CD4-positive, CD25-positive, alpha-beta regulatory T cell (primary cell): Measurements from ENCODE around the gene CDH26. TPM values are rescaled to one million over a fixed set of nuclear protein-coding genes. Genes with fewer than 3 reads are reported as not detected.

Experiments
- ATAC-seq, 2 donors: fragments of 150-1000 bp; cut with Tn5 transposase; one replicate each; pipeline ENCODE4 v1.10.0; 2021; ENCODE audit warnings: low read depth in 2 of 2, moderate number of reproducible peaks in 2 of 2, moderate library complexity in 1 of 2
- DNase-seq, 3 donors: peaks; one replicate each; pipeline versions ENCODE4 v3.0.0 to v3.0.0-alpha.2; 2012 to 2022; ENCODE audit warnings: mixed read lengths in 1 of 3
- H3K27ac ChIP-seq: one replicate; pipeline ENCODE4 v1.7.0; 2013; ENCODE audit warnings: mild to moderate bottlenecking, low read length; ENCODE audit not compliant: insufficient read depth, poor library complexity, severe bottlenecking
- H3K27me3 ChIP-seq: one replicate; pipeline ENCODE4 v1.7.0; 2013; ENCODE audit warnings: low read length; ENCODE audit not compliant: control insufficient read depth, insufficient read depth
- H3K36me3 ChIP-seq: one replicate; pipeline ENCODE4 v1.7.0; 2013; ENCODE audit warnings: mild to moderate bottlenecking, low read length, moderate library complexity; ENCODE audit not compliant: control insufficient read depth, insufficient read depth
- H3K4me1 ChIP-seq: 2 replicates; pipeline ENCODE4 v1.7.0; 2013; ENCODE audit warnings: mild to moderate bottlenecking, low read length; ENCODE audit not compliant: insufficient read depth, control insufficient read depth, poor library complexity, severe bottlenecking
- H3K4me3 ChIP-seq: one replicate; pipeline ENCODE4 v1.7.0; 2013; ENCODE audit warnings: low read depth, mild to moderate bottlenecking, low read length, moderate library complexity
- H3K9me3 ChIP-seq, 2 experiments: 1 replicate in 1 of 2; 2 replicates in 1 of 2; pipeline ENCODE4 v1.7.0; 2013; ENCODE audit warnings: low read length in 2 of 2, mild to moderate bottlenecking in 1 of 2, moderate library complexity in 1 of 2; ENCODE audit not compliant: control insufficient read depth in 2 of 2
- H3K27ac Mint-ChIP-seq, 3 donors: one replicate each; pipeline ENCODE4 v1.8.0; 2020 to 2022; ENCODE audit warnings: mild to moderate bottlenecking in 3 of 3, mixed read lengths in 3 of 3, moderate library complexity in 2 of 3
- H3K27me3 Mint-ChIP-seq: one replicate; pipeline ENCODE4 v1.8.0; 2022; ENCODE audit warnings: mild to moderate bottlenecking, mixed read lengths
- H3K36me3 Mint-ChIP-seq: one replicate; pipeline ENCODE4 v1.8.0; 2020; ENCODE audit warnings: mixed read lengths
- H3K4me1 Mint-ChIP-seq, 4 donors: one replicate each; pipeline ENCODE4 v1.8.0; 2020 to 2022; ENCODE audit warnings: mixed read lengths in 4 of 4, mild to moderate bottlenecking in 1 of 4
- H3K4me3 Mint-ChIP-seq, 4 donors: one replicate each; pipeline ENCODE4 v1.8.0; 2020 to 2022; ENCODE audit warnings: mild to moderate bottlenecking in 4 of 4, mixed read lengths in 4 of 4, moderate library complexity in 3 of 4
- H3K9me3 Mint-ChIP-seq, 7 donors: one replicate each; pipeline ENCODE4 v1.8.0; 2020 to 2022; ENCODE audit warnings: mixed read lengths in 7 of 7, mild to moderate bottlenecking in 3 of 7, moderate library complexity in 2 of 7
- polyA plus RNA-seq, 4 donors: library from polyadenylated mRNA; unstranded; fragments of 300-500 nt; fragmentation: Illumina TruSeq; gene quantifications; one replicate each; pipeline ENCODE4 v1.2.3, GENCODE V29; 2021
- total RNA-seq: library from RNA; stranded (reverse); gene quantifications from one replicate; pipeline ENCODE4 v1.2.3, GENCODE V29; 2022

The CDH26 gene
- total and polyA plus RNA-seq, 5 donors from 2014 or later = 0.24 to 1.0 (median 0.31) TPM; not detected in 2

DNA sequence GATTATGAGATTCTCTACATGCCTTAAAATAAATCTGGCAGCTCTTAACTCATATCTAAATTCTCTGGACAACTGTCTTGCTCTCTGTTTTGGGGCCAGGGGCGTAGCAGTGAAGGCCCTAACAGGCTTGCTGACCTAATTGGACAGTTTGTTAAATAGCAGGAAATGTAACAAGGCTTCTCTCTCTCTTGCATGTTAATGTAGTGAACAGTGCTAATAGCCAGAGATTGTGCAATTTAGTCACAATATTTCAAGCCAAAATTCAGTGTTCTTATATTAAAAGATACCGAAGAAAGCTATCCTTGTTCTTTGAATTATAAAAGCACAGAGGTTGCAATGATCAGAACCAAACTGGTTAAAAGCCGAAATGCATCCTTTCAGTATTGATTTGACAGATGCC, 21.1 kb upstream of the CDH26 start:
- H3K36me3 Mint-ChIP-seq = no peaks in the 10 kb centered on the region
- peaks cover 35 to 60% (median 45%) of the 10 kb centered on the region in 4 donors for H3K4me1 Mint-ChIP-seq

DNA sequence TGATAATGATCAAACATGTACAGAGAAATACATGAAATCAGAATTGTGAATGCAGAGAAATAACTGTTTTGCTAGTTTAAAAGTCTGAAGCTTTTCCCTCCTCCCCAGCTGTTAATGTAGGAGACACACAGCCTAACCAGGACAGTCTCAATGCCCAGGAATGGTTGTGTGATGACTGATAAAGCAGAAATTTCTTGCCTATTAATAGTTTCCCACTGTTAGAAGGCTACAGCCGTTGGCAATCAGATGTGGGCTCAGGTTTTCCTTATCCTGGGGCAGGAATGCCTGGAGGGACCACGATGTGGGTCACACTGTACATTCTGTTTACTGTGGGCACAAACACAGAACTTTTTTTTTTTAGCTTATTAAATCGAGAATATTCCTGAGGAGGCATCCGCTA, 20.0 kb upstream of the CDH26 start:
- DNase-seq (no peak), ATAC-seq (no peak)
- Histone ChIP-seq H3K4me1 (peaks cover 55% of the 10 kb centered on the region), H3K4me3 (peak overlapping the region; percentile 21), H3K9me3 (no peaks in the 10 kb centered on the region), H3K36me3 (peaks cover 6% of the 10 kb centered on the region), H3K27ac (no peak overlapping the region), H3K27me3 (no peaks in the 10 kb centered on the region)
- Mint-ChIP-seq H3K9me3 (no peaks in the 10 kb centered on the region), H3K4me3 (peak overlapping the region; percentile 83 to 91 (median 90)), H3K27me3 (no peaks in the 10 kb centered on the region), H3K4me1 (peaks cover 37 to 62% (median 51%) of the 10 kb centered on the region in 4 donors), H3K36me3 (no peaks in the 10 kb centered on the region), H3K27ac (peak overlapping the region; percentile 82 to 90 (median 83))

More for the DNA sequence above, 21.1 kb upstream of the CDH26 start:
- DNase-seq (no peak), ATAC-seq (no peak)
- Histone ChIP-seq H3K9me3 (no peaks in the 10 kb centered on the region), H3K4me3 (no peak overlapping the region), H3K4me1 (peaks cover 52% of the 10 kb centered on the region), H3K36me3 (no peaks in the 10 kb centered on the region), H3K27ac (peak overlapping the region; percentile 19), H3K27me3 (no peaks in the 10 kb centered on the region)
- peak overlapping the region; percentile 6 to 83 (median 30) for H3K4me3 Mint-ChIP-seq
- no peaks in the 10 kb centered on the region for H3K9me3 Mint-ChIP-seq
- H3K27me3 Mint-ChIP-seq = no peaks in the 10 kb centered on the region
- H3K27ac Mint-ChIP-seq = peak overlapping the region in 2 of 3 donors; percentile 32 to 83

DNA sequence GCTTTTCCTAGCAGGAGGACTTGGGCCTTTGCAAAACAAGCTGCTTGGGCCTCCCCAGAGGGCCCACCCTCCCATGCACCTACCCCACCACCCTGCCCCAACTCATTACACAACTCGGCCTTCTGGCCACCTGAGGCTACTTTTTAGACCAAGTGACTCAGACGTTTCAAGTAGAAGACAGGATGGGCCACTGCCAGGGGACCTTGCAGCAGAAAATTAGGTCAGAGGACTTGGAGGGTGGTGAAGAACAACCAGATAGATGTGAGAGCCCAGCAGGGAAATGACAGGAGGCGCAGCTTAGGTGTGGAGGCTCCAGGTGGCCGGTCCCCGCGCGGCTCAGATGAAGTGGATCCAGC, 19.5 kb upstream of the CDH26 start:
- no peaks in the 10 kb centered on the region for H3K9me3 Mint-ChIP-seq
- Histone ChIP-seq H3K9me3 (no peaks in the 10 kb centered on the region), H3K4me3 (peak overlapping the region; percentile 21), H3K36me3 (peaks cover 10% of the 10 kb centered on the region), H3K4me1 (peaks cover 55% of the 10 kb centered on the region), H3K27me3 (no peaks in the 10 kb centered on the region), H3K27ac (no peak overlapping the region)
- peak overlapping the region; percentile 82 to 90 (median 83) for H3K27ac Mint-ChIP-seq
- peak overlapping the region; percentile 83 to 91 (median 90) for H3K4me3 Mint-ChIP-seq
- ATAC-seq (no peak), DNase-seq (no peak)
- H3K36me3 Mint-ChIP-seq = no peaks in the 10 kb centered on the region
- H3K27me3 Mint-ChIP-seq = no peaks in the 10 kb centered on the region
- H3K4me1 Mint-ChIP-seq = peaks cover 37 to 62% (median 51%) of the 10 kb centered on the region in 4 donors

DNA sequence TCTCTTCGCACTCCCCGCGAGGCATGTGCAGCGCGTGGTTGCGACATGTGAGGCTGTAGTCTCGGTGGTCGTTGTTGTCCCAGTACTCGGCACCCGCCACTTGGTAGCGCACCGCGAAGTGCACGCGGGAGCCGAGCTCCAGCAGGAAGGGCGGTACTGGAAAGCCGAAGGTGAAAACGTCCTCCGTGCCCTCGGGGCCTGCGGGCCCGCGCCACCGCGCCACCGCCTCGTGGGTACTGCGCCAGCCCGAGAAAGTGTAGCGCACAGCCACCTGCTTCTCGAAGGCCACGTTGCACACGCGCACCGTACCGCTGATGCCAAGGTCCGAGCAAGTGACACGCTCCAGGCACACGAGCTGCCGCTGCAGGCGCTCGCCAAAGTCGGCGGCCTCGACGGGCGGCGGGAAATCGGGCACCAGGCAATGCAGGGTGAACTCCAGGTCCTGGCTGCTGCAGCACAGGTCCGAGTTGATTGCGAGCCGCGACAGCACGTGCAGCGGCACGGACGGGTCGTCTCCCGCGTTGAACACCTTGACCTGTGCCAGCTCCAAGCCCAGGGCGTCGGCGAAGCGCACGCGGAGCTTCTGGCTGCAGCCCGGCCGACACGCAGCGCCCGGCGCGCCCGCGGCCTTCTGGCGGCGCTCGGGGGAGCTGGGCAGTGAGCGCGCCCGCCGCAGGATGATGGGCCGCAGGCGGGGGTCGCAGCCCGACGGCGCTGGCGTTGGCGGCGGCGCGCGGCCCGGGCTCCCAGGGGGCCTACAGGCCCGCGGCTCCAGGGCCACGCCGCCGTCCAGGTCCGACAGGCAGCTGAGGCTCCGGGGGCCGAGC, 19.0 kb upstream of the CDH26 start:
- no peak for DNase-seq
- Mint-ChIP-seq H3K4me1 (peaks cover 37 to 62% (median 51%) of the 10 kb centered on the region in 4 donors), H3K27me3 (no peaks in the 10 kb centered on the region), H3K9me3 (no peaks in the 10 kb centered on the region), H3K27ac (peak overlapping the region in 2 of 3 donors; percentile 90 to 98), H3K36me3 (peaks cover 3% of the 10 kb centered on the region), H3K4me3 (peak overlapping the region; percentile 90 to 99 (median 94))
- no peak for ATAC-seq
- Histone ChIP-seq H3K27me3 (no peaks in the 10 kb centered on the region), H3K27ac (peak overlapping the region; percentile 79), H3K36me3 (peaks cover 16% of the 10 kb centered on the region), H3K9me3 (no peaks in the 10 kb centered on the region), H3K4me3 (no peak overlapping the region), H3K4me1 (peaks cover 49% of the 10 kb centered on the region)

DNA sequence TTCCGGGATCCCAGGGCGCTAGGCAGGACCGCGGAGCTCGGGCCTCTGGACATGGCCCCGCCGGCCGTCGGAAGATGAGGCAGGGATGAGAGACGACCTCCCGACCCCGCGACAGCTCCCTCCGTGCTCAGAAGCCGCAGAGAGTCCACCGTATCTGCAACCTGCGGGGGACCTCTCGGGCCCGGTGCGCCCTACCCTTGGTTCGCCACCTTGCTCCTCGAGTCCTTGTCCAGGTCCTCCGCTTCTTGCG, 18.4 kb upstream of the CDH26 start:
- peaks cover 22% of the 10 kb centered on the region for H3K36me3 ChIP-seq
- Mint-ChIP-seq H3K36me3 (peaks cover 8% of the 10 kb centered on the region), H3K4me3 (peak overlapping the region; percentile 95 to 99 (median 98)), H3K4me1 (peaks cover 39 to 62% (median 51%) of the 10 kb centered on the region in 4 donors), H3K27me3 (no peaks in the 10 kb centered on the region), H3K27ac (peak overlapping the region; percentile 52 to 98 (median 79)), H3K9me3 (no peaks in the 10 kb centered on the region)
- H3K9me3 ChIP-seq = no peaks in the 10 kb centered on the region
- H3K4me1 ChIP-seq = peaks cover 49% of the 10 kb centered on the region
- H3K4me3 ChIP-seq = peak overlapping the region; percentile 76
- peak in 1 of 2 donors; percentile 2 for ATAC-seq
- H3K27me3 ChIP-seq = no peaks in the 10 kb centered on the region
- DNase-seq = no peak
- H3K27ac ChIP-seq = peak overlapping the region; percentile 79

DNA sequence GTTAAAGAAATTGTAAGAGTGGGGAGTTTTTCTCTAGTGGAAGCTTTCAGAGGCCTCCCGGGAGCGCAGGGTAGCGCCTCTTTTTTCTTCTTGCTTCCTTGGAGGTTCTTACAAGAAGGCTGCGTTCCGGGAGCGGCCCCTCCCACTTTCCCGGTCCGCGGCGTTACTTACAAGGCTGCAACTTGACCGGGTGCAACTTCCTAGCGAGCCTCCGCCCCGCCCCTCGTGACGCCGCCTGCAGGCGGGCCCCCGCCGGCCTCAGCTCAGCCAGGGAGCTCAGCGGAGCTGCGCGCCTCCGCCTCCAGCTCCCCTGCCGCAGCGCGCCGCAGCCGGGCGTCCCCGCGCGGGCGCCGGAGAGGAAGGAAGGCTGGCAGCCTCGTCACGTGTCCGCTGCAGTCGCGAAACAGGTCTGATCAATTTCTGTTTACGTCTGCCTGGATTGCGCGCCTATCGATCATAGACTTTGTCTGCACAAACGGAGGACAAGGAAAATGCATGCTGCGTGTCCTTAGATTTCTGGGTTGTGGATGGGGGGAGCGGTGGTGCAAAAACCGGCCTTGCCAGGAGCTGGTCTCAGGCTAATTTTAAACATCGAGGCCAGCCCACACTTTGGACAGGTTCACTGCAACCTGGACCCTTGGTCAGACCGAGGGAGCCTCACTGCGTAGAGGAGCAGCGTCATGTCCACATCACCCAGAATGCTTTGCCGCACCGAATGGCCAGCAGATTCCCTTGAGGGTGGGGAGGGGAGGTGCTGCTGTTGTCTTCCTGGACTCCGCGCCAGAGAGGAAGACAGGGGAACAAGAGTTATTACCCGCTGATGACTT, 17.9 kb upstream of the CDH26 start, which contains the start of the genes FAM217B and PPP1R3D:
Gene FAM217B (plus strand): TSS at position 261 of the 827 bp plus-strand sequence. CDS start 3,555 bp downstream, outside the sequence.
Gene PPP1R3D (minus strand): TSS at position 177 of the 827 bp plus-strand sequence. CDS start 374 bp downstream, outside the sequence.
- Histone ChIP-seq H3K4me1 (peaks cover 49% of the 10 kb centered on the region), H3K4me3 (peak within 1 kb of the TSS; percentile 94), H3K36me3 (peaks cover 26% of the 10 kb centered on the region), H3K27ac (peak within 1 kb of the TSS; percentile 79), H3K27me3 (no peaks in the 10 kb centered on the region), H3K9me3 (no peaks in the 10 kb centered on the region)
- DNase-seq (peak; percentile 83 to 94 (median 87)), ATAC-seq (peak; percentile 97)
- H3K4me3 Mint-ChIP-seq = peak within 1 kb of the TSS; percentile 95 to 99 (median 98)
- peaks cover 9% of the 10 kb centered on the region for H3K36me3 Mint-ChIP-seq
- peak within 1 kb of the TSS; percentile 96 to 99 (median 98) for H3K27ac Mint-ChIP-seq
- H3K9me3 Mint-ChIP-seq = no peaks in the 10 kb centered on the region
- no peaks in the 10 kb centered on the region for H3K27me3 Mint-ChIP-seq
- H3K4me1 Mint-ChIP-seq = peaks cover 39 to 60% (median 49%) of the 10 kb centered on the region in 4 donors

DNA sequence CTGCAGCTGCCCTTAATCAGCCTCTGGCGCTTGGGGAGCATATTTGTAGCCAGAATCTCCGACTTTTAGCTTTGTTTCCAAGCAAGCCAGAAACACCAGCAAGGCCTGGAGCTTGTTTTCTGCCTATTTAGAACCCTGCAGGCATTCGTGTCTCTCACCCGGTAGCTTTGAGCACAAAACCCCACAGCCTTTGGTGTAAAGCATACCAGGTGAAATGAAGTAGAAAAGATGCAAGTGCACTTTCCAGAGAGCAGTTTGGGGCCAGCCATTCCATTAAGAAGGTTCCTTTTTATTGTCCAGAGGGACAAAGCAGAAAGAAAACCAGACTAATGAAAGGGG, 17.3 kb upstream of the CDH26 start:
- H3K4me1 ChIP-seq = peaks cover 49% of the 10 kb centered on the region
- peaks cover 35 to 60% (median 49%) of the 10 kb centered on the region in 4 donors for H3K4me1 Mint-ChIP-seq
- peak overlapping the region; percentile 95 to 99 (median 98) for H3K4me3 Mint-ChIP-seq

More for the DNA sequence above, 17.3 kb upstream of the CDH26 start:
- H3K9me3 Mint-ChIP-seq = no peaks in the 10 kb centered on the region
- H3K27ac ChIP-seq = peak overlapping the region; percentile 79
- no peak for DNase-seq
- H3K9me3 ChIP-seq = no peaks in the 10 kb centered on the region
- peaks cover 26% of the 10 kb centered on the region for H3K36me3 ChIP-seq
- H3K36me3 Mint-ChIP-seq = peaks cover 9% of the 10 kb centered on the region
- H3K27ac Mint-ChIP-seq = peak overlapping the region; percentile 96 to 99 (median 98)
- peak overlapping the region; percentile 94 for H3K4me3 ChIP-seq
- no peaks in the 10 kb centered on the region for H3K27me3 Mint-ChIP-seq
- no peak for ATAC-seq
- H3K27me3 ChIP-seq = no peaks in the 10 kb centered on the region
